ENCODE results near the gene ASPN. TPM values are rescaled to one million over a fixed set of nuclear protein-coding genes. Genes with fewer than 3 reads are reported as not detected.

Gene ASPN
- polyA plus RNA-seq, 1 donor from 2014 or later: 0.35 TPM

DNA sequence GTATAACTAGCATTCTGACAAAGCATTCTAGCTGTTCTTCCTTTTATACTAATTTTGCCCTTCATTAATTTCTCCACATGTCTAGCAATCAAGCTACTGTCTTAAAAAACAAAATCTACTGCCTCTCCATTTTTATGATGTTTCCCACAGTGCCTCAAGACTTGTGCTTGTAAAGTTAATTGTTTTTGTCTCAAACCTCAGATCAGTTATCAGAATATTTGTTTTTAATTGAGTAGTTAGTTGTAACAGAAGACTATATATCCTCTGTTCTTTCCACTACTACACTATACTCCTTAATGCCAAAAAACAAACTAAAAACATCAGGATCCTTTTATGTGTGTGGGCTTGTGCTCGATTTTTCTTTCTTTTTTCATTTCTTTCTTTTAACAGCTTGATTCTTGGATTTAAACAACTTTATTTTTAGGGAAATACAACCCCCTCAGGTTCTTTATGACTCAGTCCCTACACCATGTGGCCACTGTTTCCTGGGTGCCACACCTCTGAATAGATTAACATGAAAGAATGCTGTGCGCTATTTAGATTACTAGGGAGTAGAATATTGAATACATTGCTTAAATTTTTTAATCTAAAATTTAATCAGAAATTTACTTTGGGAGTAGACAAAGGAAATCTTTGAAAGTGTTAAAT, 1.2 kb downstream of the ASPN start:
- H3F3A ChIP-seq (ENCODE audit: insufficient read depth, low read length, poor library complexity, severe bottlenecking): no peaks in the 10 kb centered on the region
- no peaks in the 10 kb centered on the region for H3K9me2 ChIP-seq (ENCODE audit: insufficient read depth, low read length)
- no peaks in the 10 kb centered on the region for H3K27me3 ChIP-seq (ENCODE audit: insufficient read depth, low read depth, low read length)
- no peak overlapping the region for H3K9ac ChIP-seq (ENCODE audit: low read length)
- H3K4me3 ChIP-seq (ENCODE audit: low read length): no peak overlapping the region
- H3K9me3 ChIP-seq (ENCODE audit: low read length): no peaks in the 10 kb centered on the region
- H4K20me1 ChIP-seq (ENCODE audit: insufficient read depth): no peaks in the 10 kb centered on the region
- no peaks in the 10 kb centered on the region for H3K36me3 ChIP-seq (ENCODE audit: insufficient read depth, low read length)
- H3K27ac ChIP-seq (ENCODE audit: low read length): no peak overlapping the region
- TF ChIP-seq POLR2AphosphoS5 (IDR thresholded peaks at IDR 0.05) (no peak), EP300 (conservative IDR thresholded peaks at IDR 0.05; ENCODE audit: poor library complexity, severe bottlenecking) (no peak), SMC3 (conservative IDR thresholded peaks at IDR 0.05; ENCODE audit: poor library complexity) (no peak), RAD21 (conservative IDR thresholded peaks at IDR 0.05) (no peak), TAF1 (IDR thresholded peaks at IDR 0.05; ENCODE audit: low read depth) (no peak), MXI1 (conservative IDR thresholded peaks at IDR 0.05; ENCODE audit: poor library complexity, severe bottlenecking) (no peak), EZH2 (IDR thresholded peaks at IDR 0.05; ENCODE audit: borderline replicate concordance, insufficient read depth, low read length, poor library complexity, severe bottlenecking) (no peak)
- TF ChIP-seq, protein P1, sequence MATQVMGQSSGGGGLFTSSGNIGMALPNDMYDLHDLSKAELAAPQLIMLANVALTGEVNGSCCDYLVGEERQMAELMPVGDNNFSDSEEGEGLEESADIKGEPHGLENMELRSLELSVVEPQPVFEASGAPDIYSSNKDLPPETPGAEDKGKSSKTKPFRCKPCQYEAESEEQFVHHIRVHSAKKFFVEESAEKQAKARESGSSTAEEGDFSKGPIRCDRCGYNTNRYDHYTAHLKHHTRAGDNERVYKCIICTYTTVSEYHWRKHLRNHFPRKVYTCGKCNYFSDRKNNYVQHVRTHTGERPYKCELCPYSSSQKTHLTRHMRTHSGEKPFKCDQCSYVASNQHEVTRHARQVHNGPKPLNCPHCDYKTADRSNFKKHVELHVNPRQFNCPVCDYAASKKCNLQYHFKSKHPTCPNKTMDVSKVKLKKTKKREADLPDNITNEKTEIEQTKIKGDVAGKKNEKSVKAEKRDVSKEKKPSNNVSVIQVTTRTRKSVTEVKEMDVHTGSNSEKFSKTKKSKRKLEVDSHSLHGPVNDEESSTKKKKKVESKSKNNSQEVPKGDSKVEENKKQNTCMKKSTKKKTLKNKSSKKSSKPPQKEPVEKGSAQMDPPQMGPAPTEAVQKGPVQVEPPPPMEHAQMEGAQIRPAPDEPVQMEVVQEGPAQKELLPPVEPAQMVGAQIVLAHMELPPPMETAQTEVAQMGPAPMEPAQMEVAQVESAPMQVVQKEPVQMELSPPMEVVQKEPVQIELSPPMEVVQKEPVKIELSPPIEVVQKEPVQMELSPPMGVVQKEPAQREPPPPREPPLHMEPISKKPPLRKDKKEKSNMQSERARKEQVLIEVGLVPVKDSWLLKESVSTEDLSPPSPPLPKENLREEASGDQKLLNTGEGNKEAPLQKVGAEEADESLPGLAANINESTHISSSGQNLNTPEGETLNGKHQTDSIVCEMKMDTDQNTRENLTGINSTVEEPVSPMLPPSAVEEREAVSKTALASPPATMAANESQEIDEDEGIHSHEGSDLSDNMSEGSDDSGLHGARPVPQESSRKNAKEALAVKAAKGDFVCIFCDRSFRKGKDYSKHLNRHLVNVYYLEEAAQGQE (IDR thresholded peaks at IDR 0.05; ENCODE audit: borderline replicate concordance): no peak
- TF ChIP-seq, protein P2, sequence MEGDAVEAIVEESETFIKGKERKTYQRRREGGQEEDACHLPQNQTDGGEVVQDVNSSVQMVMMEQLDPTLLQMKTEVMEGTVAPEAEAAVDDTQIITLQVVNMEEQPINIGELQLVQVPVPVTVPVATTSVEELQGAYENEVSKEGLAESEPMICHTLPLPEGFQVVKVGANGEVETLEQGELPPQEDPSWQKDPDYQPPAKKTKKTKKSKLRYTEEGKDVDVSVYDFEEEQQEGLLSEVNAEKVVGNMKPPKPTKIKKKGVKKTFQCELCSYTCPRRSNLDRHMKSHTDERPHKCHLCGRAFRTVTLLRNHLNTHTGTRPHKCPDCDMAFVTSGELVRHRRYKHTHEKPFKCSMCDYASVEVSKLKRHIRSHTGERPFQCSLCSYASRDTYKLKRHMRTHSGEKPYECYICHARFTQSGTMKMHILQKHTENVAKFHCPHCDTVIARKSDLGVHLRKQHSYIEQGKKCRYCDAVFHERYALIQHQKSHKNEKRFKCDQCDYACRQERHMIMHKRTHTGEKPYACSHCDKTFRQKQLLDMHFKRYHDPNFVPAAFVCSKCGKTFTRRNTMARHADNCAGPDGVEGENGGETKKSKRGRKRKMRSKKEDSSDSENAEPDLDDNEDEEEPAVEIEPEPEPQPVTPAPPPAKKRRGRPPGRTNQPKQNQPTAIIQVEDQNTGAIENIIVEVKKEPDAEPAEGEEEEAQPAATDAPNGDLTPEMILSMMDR (IDR thresholded peaks at IDR 0.05; ENCODE audit: poor library complexity, severe bottlenecking): no peak
- no peak overlapping the region for H2AFZ ChIP-seq (ENCODE audit: low read depth, low read length)
- H3K79me2 ChIP-seq (replicated peaks; ENCODE audit: insufficient read depth, low read length): no peaks in the 10 kb centered on the region
- no peak overlapping the region for H3K4me2 ChIP-seq (ENCODE audit: low read length)

DNA sequence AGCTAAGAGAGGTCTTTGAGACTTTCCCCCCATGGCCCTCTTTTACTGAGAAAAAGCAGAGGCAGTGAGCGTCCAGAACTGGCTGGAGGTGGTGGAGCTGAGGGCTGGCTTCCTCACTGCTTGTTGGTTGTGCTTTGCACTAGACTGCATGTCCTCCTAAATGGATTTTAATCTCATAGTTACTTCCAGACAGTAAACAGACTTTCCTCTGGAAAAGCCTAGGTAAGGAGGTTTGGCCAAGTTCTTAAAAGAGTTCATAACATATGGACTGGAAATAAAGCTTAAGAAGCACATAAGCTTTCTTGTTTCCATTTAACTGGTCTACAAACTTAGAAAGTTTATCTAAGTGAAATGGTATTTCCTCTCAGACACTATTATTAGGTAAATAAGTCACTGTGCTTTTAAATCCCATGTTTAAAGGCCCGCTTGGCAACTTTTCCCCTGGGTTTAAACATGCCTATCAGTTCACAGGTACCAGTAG, 2.0 kb downstream of the ASPN start:
- no peak for TF ChIP-seq EZH2 (IDR thresholded peaks at IDR 0.05; ENCODE audit: borderline replicate concordance, insufficient read depth, low read length, poor library complexity, severe bottlenecking)
- no peak for TF ChIP-seq RAD21 (conservative IDR thresholded peaks at IDR 0.05)
- no peak for TF ChIP-seq TAF1 (IDR thresholded peaks at IDR 0.05; ENCODE audit: low read depth)
- no peak for TF ChIP-seq SMC3 (conservative IDR thresholded peaks at IDR 0.05; ENCODE audit: poor library complexity)
- no peak for TF ChIP-seq EP300 (conservative IDR thresholded peaks at IDR 0.05; ENCODE audit: poor library complexity, severe bottlenecking)
- Histone ChIP-seq H3K4me3 (ENCODE audit: low read length) (no peak overlapping the region), H3K27ac (ENCODE audit: low read length) (no peak overlapping the region), H3K9ac (ENCODE audit: low read length) (no peak overlapping the region), H3F3A (ENCODE audit: insufficient read depth, low read length, poor library complexity, severe bottlenecking) (no peaks in the 10 kb centered on the region), H2AFZ (ENCODE audit: low read depth, low read length) (no peak overlapping the region), H3K36me3 (ENCODE audit: insufficient read depth, low read length) (no peaks in the 10 kb centered on the region), H3K9me3 (ENCODE audit: low read length) (no peaks in the 10 kb centered on the region), H4K20me1 (ENCODE audit: insufficient read depth) (no peaks in the 10 kb centered on the region), H3K79me2 (replicated peaks; ENCODE audit: insufficient read depth, low read length) (no peaks in the 10 kb centered on the region), H3K27me3 (ENCODE audit: insufficient read depth, low read depth, low read length) (no peaks in the 10 kb centered on the region), H3K9me2 (ENCODE audit: insufficient read depth, low read length) (no peaks in the 10 kb centered on the region), H3K4me2 (ENCODE audit: low read length) (no peak overlapping the region)

All from neural cell (in vitro differentiated cells).